C4-2B (cell line): ENCODE measurements around the gene SLC16A5.
"Not testable (repeated sequence)": the region's sequence is repeated elsewhere in the genome, so short reads cannot be mapped to it uniquely, and the experiment has no call there.

Source experiments
- H3K27ac ChIP-seq: fragments of 450-650 bp; 2 replicates; pipeline ENCODE4 v1.5.1; 2017
- ZFX ChIP-seq: fragments of 450-650 bp; IDR thresholded peaks from 2 replicates; pipeline ENCODE4 v1.6.1; 2017
- TF ChIP-seq, protein P1 (sequence below): fragments of 450-650 bp; conservative IDR thresholded peaks from 2 replicates; pipeline ENCODE4 v1.5.1; 2017; ENCODE audit warnings: mild to moderate bottlenecking

The SLC16A5 gene, protein sequence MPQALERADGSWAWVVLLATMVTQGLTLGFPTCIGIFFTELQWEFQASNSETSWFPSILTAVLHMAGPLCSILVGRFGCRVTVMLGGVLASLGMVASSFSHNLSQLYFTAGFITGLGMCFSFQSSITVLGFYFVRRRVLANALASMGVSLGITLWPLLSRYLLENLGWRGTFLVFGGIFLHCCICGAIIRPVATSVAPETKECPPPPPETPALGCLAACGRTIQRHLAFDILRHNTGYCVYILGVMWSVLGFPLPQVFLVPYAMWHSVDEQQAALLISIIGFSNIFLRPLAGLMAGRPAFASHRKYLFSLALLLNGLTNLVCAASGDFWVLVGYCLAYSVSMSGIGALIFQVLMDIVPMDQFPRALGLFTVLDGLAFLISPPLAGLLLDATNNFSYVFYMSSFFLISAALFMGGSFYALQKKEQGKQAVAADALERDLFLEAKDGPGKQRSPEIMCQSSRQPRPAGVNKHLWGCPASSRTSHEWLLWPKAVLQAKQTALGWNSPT

DNA sequence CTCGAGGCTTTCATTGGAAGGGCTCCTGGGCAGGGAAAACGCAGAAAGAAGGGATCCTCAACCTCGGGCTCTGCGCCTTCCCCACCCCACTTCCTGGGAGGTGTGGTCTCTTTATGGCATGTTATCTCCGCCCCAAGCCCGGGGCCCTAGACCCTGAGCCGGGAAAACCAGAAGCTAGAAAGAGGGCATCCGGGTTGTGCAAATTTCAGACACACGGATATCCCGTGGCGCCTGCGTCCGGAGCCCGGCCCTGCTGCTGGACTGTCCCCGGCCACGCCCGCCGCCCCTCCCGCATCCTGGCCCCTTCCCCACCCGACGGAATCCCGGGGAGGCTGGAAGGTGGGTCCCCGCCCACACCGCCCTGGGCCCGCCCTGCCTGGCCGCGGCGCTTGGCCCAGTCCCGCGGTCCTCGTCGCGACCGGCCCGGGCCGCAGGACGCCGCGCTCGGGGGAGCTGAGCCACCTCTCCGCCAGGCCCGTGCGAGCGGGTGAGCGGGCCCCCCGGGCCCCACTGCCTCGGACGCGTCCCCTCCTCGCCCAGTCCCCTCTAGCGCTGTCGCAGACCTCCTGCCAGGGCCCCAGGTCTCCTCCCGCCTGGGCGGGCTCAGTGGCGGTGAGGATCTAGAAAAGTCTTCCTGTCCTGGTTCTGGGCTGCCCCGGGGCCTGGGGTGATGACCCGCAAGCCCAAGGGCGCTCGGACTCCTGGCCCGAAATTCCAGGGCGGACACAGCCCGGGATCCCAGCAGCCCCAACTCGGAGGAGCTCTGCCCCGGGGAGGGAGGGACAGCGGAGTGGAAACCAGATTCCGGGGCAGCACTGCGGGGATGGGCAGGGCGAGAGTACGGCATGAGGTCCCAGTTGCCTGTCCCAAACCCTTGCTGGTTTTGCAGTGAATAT lies at the start of gene SLC16A5:
SLC16A5 (plus strand) TSS at position 397 of the 896 bp plus-strand sequence. CDS start 5,683 bp downstream, outside the sequence.
- no peak within 1 kb of the TSS for H3K27ac ChIP-seq

DNA sequence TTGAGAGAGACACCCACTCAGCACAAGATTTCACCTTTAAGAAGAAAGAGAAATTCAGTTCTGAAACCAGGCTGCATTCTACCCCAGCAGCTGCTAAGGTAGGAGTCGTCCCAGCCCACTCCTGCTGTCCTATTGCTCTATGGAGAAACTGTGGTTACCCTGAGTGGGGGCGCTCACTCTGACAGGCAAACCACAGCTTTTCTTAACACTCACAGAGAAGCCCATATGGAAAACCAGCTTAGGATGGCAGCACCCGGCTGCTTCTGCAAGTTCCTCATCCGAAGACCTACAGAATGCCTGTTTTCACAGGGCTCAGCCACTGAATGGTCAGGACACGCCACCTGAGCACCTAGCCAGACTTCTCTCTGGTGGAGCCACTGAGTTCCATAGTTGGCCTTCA lies 48.5 kb upstream of the SLC16A5 start:
- H3K27ac ChIP-seq, result no peak overlapping the region
- TF ChIP-seq, protein P1, sequence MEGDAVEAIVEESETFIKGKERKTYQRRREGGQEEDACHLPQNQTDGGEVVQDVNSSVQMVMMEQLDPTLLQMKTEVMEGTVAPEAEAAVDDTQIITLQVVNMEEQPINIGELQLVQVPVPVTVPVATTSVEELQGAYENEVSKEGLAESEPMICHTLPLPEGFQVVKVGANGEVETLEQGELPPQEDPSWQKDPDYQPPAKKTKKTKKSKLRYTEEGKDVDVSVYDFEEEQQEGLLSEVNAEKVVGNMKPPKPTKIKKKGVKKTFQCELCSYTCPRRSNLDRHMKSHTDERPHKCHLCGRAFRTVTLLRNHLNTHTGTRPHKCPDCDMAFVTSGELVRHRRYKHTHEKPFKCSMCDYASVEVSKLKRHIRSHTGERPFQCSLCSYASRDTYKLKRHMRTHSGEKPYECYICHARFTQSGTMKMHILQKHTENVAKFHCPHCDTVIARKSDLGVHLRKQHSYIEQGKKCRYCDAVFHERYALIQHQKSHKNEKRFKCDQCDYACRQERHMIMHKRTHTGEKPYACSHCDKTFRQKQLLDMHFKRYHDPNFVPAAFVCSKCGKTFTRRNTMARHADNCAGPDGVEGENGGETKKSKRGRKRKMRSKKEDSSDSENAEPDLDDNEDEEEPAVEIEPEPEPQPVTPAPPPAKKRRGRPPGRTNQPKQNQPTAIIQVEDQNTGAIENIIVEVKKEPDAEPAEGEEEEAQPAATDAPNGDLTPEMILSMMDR, result no peak
- no peak for TF ChIP-seq ZFX

More for the DNA sequence above, at the start of gene SLC16A5:
- TF ChIP-seq, protein P1, result no peak
- no peak for TF ChIP-seq ZFX

DNA sequence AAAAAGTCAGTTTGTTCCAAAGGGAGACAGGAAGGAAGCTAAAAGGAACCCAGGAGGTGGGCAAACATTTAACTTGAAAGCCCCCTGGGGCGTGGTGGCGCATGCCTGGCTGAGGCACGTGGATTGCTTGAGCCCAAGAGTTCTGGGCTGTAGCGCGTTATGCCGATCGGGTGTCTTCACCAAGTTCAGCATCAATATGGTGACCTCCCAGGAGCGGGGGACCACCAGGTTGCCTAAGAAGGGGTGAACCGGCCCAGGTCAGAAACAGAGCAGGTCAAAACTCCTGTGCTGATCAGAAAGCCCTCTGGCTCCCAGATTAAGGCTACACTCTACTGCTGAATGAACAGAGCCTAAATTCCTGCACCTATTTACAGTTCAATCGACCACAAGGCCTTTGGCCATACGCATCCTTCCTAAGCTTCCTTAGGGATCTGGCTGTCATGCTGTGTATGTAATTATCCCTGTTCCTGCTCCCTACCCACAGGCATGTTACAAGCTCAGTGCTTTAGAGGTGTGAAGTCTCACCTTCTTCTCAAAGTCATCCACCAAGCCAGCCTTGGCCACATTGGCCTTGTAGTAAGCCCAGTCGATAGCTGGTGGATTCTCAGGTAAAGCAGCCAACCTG lies 46.0 kb upstream of the SLC16A5 start:
- no peak overlapping the region for H3K27ac ChIP-seq
- no peak for TF ChIP-seq ZFX
- TF ChIP-seq, protein P1, result no peak

DNA sequence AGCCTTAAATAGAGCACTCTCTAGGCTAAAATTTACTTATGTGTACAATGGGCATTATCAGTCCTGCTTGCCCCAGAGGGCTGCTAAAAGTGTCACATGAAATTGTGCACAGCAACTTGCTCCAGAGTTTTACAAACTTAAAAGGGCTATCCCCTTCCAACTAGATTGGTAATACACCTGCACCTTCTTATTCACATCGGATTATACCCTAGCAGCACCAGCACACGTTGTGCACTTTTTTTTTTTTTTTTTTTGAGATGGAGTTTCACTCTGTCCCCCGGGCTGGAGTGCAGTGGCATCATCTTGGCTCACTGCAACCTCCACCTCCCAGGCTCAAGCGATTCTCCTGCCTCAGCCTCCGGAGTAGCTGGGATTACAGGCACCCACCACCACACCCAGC lies 44.0 kb upstream of the SLC16A5 start:
- H3K27ac ChIP-seq, result not testable (repeated sequence)

DNA sequence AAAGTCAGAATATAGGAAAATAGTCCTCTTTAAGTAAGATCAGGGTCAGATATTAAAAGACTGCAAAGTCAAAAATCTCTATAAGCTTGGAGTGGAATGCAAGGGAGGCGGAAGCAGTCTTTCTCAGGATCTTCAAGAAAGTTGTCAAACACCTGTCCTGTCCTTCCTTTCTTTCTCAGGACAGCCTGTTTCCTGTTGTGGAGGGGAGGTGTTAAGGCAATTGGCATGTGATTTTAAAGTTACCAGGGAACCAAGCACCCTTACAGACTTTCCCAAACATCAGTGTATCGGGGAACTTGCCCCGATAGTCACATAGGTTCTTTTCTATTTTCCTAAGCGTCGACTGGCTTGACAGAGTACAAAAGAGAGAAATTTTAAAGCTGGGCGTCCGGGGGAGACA lies 43.0 kb upstream of the SLC16A5 start:
- no peak for TF ChIP-seq ZFX
- TF ChIP-seq, protein P1, result no peak
- H3K27ac ChIP-seq, result no peak overlapping the region

DNA sequence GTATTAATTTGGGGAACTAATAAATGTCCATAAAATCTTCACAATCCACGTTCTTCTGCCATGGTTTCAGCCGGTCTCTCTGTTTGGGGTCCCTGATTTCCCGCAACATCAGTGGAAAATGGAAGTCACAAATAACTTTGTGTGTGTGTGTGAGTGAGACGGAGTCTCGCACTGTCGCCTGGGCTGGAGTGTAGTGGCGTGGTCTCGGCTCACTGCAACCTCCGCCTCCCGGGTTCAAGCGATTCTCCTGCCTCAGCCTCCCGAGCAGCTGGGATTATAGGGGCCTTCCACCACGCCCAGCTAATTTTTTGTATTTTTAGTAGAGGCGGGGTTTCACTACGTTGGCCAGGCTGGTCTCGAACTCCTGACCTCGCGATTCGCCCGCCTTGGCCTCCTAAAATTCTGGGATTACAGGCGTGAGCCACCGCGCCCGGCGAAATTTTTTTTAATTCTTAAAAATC lies 41.8 kb upstream of the SLC16A5 start:
- peak overlapping the region; percentile 93 for H3K27ac ChIP-seq

DNA sequence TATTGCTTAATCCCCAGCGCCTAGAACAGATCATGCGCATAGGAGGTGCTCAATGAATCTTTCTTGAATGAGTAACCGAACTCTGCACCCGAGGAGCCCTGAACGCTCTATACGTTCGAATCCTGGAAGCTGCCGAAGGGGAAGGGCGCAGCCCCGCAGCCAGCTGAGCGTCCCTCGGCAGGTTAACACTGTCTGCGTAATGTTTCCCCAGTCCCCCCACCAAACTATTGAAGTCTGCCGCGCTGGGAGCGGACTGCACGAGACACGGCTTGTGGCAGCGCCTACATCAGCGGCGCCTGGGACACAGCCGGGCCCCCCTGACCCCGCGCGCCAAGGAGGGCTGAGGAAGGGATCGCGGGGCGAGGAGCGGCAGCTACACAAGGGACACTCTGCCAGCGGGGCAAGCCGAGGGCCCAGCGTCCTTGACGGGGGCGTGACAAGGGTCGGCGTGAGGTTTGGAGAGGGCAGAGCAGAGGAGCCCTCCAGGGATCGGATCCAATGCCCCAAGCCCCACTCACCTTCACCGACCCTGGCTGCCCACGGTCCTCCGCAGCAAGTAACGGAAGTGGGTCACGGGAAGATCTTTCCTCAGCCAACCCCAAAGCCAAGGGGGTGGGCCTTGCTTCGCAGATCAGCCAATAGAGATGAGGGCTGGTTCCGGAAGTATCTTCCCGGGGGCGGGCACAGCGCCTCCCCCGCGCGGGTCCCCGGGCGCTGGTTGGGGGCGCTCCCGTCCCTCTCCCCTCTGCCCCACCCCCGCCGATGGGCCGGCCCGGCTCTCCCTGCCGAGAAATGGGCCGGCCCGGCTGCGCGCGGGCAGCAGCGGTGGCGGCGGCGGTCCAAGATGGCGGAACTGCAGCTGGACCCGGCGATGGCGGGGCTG lies 41.1 kb upstream of the SLC16A5 start, which contains the start of the genes ATP5PD and KCTD2:
ATP5PD (minus strand) TSS at position 563 of the 883 bp plus-strand sequence. CDS start 4,319 bp downstream, outside the sequence.
KCTD2 (plus strand) TSS at position 819 of the 883 bp plus-strand sequence; CDS start at position 845, 26 bp downstream.
- TF ChIP-seq, protein P1, result no peak
- TF ChIP-seq ZFX, result no peak

More for the DNA sequence above, 41.1 kb upstream of the SLC16A5 start, which contains the start of the genes ATP5PD and KCTD2:
- peak within 1 kb of the TSS; percentile 93 for H3K27ac ChIP-seq
